ENCODE results near the gene LAS1L.
A peak's percentile ranks its signal among the peaks of the same experiment; 100 is the strongest.
"Not testable (repeated sequence)": the region's sequence is repeated elsewhere in the genome, so short reads cannot be mapped to it uniquely, and the experiment has no call there.

Gene LAS1L

DNA sequence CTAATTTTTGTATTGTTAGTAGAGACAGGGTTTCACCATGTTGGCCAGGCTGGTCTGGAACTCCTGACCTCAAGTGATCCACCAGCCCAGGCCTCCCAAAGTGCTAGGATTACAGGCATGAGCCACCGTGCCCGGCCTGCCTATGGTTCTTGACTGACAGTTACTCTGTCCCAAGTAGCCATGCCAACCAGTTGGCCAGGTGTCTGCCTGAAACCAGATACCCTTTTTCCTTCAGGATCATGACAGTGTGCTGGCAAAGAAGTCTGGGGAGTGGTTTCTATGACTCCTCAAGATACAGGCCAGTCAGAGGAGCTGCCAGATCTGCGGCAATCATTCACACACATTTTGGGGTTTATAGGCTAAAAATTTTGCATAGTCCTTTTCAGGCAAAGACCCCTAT lies 1.7 kb upstream of the LAS1L start:
- ChIA-PET POLR2A (ENCODE audit: low non-redundant PET) (no interaction called here), CTCF (no interaction called here)
- H3K27ac ChIP-seq, result no peak overlapping the region
- TF ChIP-seq, protein P1, sequence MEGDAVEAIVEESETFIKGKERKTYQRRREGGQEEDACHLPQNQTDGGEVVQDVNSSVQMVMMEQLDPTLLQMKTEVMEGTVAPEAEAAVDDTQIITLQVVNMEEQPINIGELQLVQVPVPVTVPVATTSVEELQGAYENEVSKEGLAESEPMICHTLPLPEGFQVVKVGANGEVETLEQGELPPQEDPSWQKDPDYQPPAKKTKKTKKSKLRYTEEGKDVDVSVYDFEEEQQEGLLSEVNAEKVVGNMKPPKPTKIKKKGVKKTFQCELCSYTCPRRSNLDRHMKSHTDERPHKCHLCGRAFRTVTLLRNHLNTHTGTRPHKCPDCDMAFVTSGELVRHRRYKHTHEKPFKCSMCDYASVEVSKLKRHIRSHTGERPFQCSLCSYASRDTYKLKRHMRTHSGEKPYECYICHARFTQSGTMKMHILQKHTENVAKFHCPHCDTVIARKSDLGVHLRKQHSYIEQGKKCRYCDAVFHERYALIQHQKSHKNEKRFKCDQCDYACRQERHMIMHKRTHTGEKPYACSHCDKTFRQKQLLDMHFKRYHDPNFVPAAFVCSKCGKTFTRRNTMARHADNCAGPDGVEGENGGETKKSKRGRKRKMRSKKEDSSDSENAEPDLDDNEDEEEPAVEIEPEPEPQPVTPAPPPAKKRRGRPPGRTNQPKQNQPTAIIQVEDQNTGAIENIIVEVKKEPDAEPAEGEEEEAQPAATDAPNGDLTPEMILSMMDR (conservative IDR thresholded peaks at IDR 0.05; ENCODE audit: low read depth), result no peak
- no peak for DNase-seq (ENCODE audit: low spot score)

DNA sequence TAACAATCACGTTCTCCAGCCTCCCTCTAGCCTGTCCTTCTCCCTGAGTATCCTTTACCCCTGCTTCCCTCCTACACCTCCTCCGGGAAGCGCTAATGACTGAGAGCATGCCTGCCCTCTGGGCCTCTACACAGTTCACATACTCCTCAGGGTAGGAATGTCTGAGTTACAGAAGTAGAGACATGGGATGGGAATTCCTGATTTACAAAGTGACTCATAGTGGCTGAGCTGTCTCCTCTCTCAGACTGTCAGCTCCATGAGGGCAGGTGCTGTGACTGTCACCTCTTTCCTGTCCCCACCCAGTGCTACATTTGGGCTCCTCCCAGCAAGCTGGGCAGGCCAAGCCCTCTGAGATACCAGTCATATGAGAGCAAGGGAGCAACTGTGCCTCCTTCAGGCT lies 2.6 kb downstream of the LAS1L start:
- no peak for DNase-seq (ENCODE audit: low spot score)
- no peak overlapping the region for H3K27ac ChIP-seq
- ChIA-PET CTCF (no interaction called here), POLR2A (ENCODE audit: low non-redundant PET) (no interaction called here)
- TF ChIP-seq, protein P1 (conservative IDR thresholded peaks at IDR 0.05; ENCODE audit: low read depth), result no peak

DNA sequence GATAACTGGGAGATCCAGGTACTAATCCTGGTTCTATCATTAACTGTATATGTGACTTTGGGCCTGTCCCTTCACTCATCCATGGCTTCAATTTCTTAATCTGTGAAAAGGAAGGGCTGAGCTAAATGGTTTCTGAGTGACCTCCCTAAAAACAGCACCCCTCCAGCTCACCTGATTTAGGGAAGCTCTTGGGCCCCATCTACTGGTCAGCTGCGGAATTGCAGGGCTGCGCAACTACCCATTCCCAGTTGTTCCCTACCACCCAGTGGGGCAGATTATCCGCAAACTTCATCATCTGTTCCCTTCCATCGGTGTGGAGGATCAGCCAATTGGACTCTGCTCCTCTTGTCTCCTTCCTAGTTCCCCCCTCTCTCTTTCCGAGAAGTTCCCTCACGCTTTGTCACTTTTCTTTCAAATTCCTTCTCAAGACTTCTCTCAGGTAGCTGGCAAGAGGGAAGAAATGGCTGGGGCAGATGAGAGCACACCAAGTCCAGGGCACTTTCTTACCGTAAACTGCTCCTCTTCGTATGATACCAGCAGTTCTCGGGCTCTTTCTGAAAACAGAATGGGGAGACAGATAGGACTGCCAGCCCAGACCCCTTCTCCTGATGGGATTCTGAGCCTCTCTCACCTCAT lies 5.8 kb downstream of the LAS1L start:
- H3K27ac ChIP-seq, result no peak overlapping the region
- ChIA-PET POLR2A (ENCODE audit: low non-redundant PET) (no interaction called here), CTCF (interaction anchor here (0.6 kb wide), 2 partner anchors 18 to 347 kb away, joined by 3 read pairs; no protein-coding TSS in a partner anchor)
- peak; percentile 50 for DNase-seq (ENCODE audit: low spot score)
- TF ChIP-seq, protein P1 (conservative IDR thresholded peaks at IDR 0.05; ENCODE audit: low read depth), result peak; percentile 93

DNA sequence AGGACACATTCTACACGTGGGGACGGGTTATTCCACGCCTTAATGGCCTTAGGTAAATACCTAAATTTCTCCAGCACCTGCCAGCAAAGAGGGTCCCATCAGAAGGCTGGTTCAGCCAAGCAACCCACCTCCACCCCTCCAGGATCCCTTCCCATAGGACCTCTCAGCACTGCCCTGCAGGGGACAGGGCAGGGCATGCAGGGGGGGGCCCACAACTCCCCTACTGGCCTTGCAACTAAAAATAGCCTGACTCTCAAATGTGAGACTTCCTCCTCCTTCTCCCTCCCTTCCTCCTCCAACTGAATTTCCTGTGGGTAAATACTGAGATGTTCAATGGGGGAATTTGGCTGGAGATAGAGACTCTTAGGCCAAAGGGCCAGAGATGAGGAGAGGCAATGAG lies 6.3 kb downstream of the LAS1L start:
- no peak for DNase-seq (ENCODE audit: low spot score)
- POLR2A ChIA-PET (ENCODE audit: low non-redundant PET), result no interaction called here
- no peak overlapping the region for H3K27ac ChIP-seq
- TF ChIP-seq, protein P1 (conservative IDR thresholded peaks at IDR 0.05; ENCODE audit: low read depth), result no peak
- CTCF ChIA-PET, result interaction anchor here (0.6 kb wide), 2 partner anchors 18 to 31 kb away, joined by 3 to 4 read pairs; no protein-coding TSS in a partner anchor

DNA sequence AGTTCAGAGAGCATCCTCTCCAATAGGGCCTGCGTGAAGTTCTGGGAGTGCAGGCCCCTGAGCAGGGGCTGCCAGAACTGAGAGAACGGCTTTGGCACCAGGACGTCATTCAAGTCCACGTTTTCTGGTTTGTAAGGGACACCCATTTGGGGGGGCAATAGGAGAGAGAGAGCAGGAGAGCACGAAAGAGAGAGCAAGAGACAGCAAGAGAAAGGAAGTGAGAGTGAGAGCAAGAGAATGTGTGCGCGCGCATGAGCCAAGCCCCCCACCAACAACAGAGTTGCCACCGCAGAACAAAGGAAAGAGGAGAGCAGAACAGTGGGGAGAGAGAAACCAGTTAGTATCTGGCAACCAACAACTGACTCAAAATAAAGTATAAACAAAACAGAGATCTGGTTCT lies 10.4 kb downstream of the LAS1L start:
- no peak for DNase-seq (ENCODE audit: low spot score)
- ChIA-PET CTCF (no interaction called here), POLR2A (ENCODE audit: low non-redundant PET) (no interaction called here)
- no peak overlapping the region for H3K27ac ChIP-seq
- TF ChIP-seq, protein P1 (conservative IDR thresholded peaks at IDR 0.05; ENCODE audit: low read depth), result no peak

DNA sequence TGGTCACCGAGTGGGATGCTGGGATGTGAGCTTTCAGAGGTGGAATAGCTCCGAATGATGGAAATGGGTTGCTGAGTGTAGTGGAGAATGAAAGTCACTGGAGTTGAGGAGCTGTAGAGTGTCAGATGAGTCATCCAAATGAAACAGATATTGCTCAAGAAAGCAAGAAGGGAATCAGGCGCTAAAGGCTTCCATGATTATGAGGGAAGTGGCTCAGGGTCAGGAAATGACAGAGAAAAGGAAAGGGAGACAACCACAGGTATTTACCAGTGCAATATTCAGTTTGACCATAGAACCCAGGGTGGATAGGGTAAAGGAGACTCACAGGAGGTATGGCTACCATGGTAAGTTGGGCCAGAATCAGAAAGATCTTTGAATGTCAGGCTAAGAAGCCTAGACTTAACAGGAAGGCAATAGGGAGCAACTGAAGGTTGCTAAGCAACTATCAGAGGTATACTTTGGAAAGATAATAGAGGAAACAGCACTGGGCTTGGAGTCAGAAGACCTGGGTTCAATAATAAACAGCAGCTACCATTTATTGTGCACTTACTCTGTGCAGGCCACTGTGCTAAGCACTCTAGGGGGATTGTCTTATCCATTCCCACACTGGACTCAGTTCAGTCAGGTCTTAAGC lies 11.7 kb downstream of the LAS1L start:
- no peak overlapping the region for H3K27ac ChIP-seq
- POLR2A ChIA-PET (ENCODE audit: low non-redundant PET), result no interaction called here
- CTCF ChIA-PET, result no interaction called here
- TF ChIP-seq, protein P1 (conservative IDR thresholded peaks at IDR 0.05; ENCODE audit: low read depth), result no peak
- no peak for DNase-seq (ENCODE audit: low spot score)

DNA sequence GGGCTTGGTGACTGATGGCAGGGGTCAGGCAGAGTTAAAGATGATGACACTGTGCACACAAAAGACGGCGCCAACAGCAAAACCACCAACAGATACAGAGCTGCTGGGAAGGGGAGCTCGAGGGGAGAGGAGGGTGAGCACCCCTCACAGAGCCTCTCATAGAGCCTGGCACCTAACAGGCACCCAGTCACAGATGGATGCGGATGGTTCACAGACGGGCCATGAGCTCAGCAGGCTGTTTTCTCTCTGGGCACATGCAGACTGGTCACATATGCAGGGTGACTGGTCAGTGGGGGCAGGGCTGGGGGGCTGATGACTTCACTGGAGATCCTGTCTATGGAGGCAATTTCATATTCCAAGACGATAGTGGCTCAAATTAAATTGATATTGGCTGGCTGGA lies 15.1 kb downstream of the LAS1L start:
- DNase-seq (ENCODE audit: low spot score); CTCF ChIA-PET; H3K27ac ChIP-seq; POLR2A ChIA-PET (ENCODE audit: low non-redundant PET): not testable (repeated sequence)

DNA sequence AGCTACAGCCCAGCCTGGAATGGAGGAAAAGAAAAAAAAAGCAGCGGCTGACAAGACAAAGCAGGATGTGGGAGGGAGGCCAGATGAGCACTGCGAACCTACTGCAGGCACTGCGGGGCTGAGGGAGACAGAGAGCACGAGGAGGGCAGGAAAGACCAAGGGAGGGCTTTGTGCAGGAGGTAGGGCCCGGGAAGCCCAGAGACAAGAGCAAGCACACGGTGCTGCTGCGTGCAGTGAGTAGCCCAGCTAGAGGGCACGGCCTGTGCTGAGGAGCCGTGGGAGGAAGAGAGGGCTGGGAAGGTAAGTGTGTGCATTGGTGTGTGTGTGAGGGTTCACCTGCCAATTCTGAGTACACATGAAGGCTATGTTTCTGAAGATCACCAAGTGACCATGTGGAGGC lies 15.6 kb downstream of the LAS1L start:
- CTCF ChIA-PET; DNase-seq (ENCODE audit: low spot score); POLR2A ChIA-PET (ENCODE audit: low non-redundant PET): not testable (repeated sequence)

More for the DNA sequence above, 15.6 kb downstream of the LAS1L start:
- H3K27ac ChIP-seq, result not testable (repeated sequence)
